ENCODE results near the gene PGAM1.
"Not testable (repeated sequence)": the region's sequence is repeated elsewhere in the genome, so short reads cannot be mapped to it uniquely, and the experiment has no call there.

PGAM1 gene

GRCh38 chr10:97459933-97460332 lies 33.9 kb downstream of the PGAM1 start:
- no peak for DNase-seq

DNA sequence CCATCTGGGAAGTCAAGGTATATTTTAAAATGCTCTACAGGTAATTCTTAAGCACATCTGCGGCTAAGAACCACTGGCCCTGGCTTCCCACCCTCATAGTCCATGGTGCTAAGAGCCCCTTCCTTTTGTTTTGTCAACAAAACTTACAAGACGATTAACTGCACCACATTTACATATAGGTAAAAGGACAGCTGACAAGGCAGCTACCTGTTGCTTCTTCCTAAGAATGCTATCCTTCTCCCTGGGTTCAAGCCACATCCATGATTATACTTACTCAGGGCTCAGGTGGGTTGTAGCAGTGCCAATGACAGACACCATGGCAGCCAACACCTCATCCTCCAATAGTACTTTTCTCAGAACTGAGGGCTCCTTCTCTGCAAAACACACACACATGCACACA lies 36.3 kb downstream of the PGAM1 start:
- no peak for DNase-seq

DNA sequence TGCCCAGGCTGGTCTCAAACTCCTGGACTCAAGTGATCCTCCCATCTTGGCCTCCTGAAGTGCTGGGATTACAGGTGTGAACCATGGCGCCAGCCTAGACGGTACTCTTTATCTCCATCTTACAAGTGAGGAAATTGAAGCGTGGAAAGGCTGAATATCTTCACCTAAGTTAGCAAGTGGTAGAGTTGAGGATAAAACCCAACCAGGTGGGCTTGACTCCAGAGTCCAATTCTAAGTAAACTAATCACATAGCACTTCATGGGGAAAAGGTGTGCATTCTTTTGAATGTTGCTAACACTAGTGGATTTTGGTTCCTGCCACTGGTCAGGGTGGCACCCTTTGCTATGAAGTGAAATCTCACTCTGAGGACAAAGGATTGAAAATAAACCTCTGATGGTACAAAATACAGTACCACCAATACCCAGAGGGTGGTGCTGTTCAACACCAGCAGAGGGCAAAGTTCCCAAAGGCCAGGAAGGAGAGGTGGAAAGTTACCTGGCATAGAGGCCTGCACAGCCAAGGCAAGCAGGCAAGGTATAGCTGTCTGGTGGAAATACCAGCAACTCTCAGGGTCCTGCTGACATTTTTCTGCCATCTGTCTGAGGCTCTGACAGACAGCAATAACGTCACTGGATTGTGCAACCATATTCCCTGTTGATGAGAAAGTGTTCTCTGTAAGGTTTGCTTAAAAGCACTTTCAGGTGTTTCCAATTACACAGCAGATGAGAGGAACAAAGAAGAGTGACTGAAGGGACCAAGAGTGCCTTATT lies 37.6 kb downstream of the PGAM1 start:
- DNase-seq, result peak; percentile 10

GRCh38 chr10:97464226-97464625 lies 38.2 kb downstream of the PGAM1 start:
- DNase-seq, result no peak

GRCh38 chr10:97465982-97466381 lies 40.0 kb downstream of the PGAM1 start:
- no peak for DNase-seq

DNA sequence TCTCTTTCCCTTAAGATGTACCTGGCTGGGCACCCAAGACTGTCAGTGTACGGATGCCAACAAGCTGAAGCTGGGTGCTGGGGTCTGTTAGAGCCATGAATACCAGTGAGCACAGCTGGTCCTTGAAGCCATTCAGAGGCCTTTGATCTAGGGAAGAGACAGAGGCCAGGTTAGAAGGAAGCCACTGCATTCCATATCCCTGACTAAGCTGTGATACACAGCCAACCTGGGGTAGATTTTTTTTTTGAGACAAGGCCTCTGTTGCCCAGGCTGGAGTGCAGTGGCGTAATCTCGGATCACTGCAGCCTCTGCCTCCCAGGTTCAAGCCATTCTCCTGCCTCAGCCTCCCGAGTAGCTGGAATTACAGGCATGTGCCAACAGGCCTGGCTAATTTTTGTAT lies 40.8 kb downstream of the PGAM1 start:
- no peak for DNase-seq

GRCh38 chr10:97468162-97468561 lies 42.2 kb downstream of the PGAM1 start:
- DNase-seq, result no peak

GRCh38 chr10:97468781-97469180 lies 42.8 kb downstream of the PGAM1 start:
- not testable (repeated sequence) for DNase-seq

- no peak for DNase-seq
Observed at GRCh38 chr10:97474918-97475317, 48.9 kb downstream of the PGAM1 start.

DNA sequence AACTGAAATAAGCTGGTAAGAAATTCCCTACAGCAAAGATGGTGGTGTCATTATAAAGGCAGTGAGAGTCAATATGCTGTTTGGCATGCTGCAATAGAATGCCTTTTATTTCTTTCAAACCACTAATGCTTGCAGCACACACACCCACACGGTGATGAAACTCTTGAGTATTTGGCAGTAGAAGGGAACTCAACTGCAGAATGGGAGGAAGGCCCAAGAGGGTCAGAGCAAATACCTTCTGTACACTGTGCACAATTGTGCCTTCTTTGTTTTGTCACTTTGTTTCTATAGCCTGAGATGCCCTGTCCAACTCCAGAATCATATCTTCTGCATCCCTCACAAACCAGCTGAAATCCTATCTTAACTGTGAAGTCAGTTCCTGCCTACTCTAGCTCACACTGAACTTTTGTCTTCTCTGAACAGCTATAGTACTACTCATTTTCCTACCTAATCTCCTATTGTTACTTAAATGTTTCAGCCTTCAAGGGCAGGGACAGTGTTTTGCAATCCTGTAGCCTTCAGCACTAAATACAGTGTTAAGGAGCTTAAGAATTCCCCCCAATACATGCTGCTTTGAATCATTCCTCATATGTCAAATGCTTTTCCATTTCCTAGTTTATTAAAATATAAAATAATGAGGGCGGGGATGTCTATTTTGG lies 50.1 kb downstream of the PGAM1 start:
- DNase-seq, result peak; percentile 75

- not testable (repeated sequence) for DNase-seq
Observed at GRCh38 chr10:97479410-97479809, 53.4 kb downstream of the PGAM1 start.

DNA sequence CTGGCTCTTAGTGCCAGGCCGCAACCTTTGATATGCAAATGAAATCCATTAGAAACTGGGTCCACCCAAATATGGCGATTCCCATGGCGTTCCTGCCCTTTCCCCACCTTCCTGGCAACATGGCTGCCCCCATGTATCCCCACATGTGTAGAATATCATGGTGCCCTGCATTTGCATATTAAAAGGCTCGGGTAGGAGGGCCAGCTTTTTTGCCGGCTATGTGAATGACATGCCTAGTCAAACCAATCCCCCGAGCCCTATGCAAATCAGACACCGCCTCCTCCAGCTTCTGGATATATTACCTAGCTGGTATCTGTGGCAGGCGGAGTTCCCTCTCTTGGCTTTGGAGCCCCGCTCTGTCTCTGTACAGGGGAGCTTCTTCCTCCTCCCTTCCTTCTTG lies 53.9 kb downstream of the PGAM1 start:
- no peak for DNase-seq

- no peak for DNase-seq
Observed at GRCh38 chr10:97481071-97481470, 55.1 kb downstream of the PGAM1 start.

DNA sequence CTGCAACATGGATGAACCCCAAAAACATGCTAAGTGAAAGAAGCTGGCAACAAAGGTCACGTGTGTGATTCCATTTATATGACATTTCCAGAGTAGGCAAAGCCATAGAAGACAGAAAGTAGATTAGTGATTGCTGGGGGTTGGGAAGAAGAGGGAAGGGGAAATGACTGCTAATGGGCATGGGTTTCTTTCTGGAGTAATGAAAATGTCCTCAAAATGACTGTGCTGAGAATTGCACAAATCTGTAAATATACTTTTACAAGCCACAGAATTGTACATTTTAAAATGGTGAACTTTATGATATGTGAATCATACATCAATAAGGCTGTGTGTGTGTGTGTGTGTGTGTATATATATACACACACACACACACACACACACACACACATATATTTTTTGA lies 56.4 kb downstream of the PGAM1 start:
- no peak for DNase-seq

Data from GF-D8 (cell line).